HL-60 (cell line): Measurements from ENCODE around the gene PTF1A.

ENCODE experiments used
- DNase-seq, 2 experiments: peaks; one replicate each; pipeline ENCODE4 v3.0.0-alpha.2; 2010 to 2020; ENCODE audit warnings: low read depth in 1 of 2, low spot score in 1 of 2
- H3K27ac ChIP-seq: fragments of 250-450 bp; sonication (Bioruptor Pico); replicated peaks from 2 replicates; pipeline ENCODE4 v1.5.1; 2020; ENCODE audit warnings: mild to moderate bottlenecking, moderate library complexity
- H3K27me3 ChIP-seq: fragments of 250-450 bp; sonication (Bioruptor Pico); 2 replicates; pipeline ENCODE4 v1.5.1; 2021; ENCODE audit warnings: mild to moderate bottlenecking, moderate library complexity; ENCODE audit not compliant: insufficient read depth, poor library complexity, severe bottlenecking
- H3K4me3 ChIP-seq: replicated peaks from 2 replicates; pipeline ENCODE4 v1.5.1; 2011; ENCODE audit warnings: mild to moderate bottlenecking, control low read depth, low read length; ENCODE audit not compliant: insufficient read depth
- GABPA ChIP-seq: IDR thresholded peaks from 2 replicates; pipeline ENCODE4 v1.6.1; 2012; ENCODE audit warnings: low read depth
- POLR2AphosphoS5 ChIP-seq: IDR thresholded peaks from 2 replicates; pipeline ENCODE4 v1.6.1; 2012; ENCODE audit warnings: low read depth
- SPI1 ChIP-seq: IDR thresholded peaks from 2 replicates; pipeline ENCODE4 v1.6.1; 2012; ENCODE audit warnings: low read depth, mild to moderate bottlenecking, borderline replicate concordance
- TF ChIP-seq, protein P1 (sequence below): IDR thresholded peaks from 2 replicates; pipeline ENCODE4 v1.6.1; 2012; ENCODE audit warnings: low read depth; ENCODE audit not compliant: insufficient replicate concordance
- TF ChIP-seq, protein P2 (sequence below): IDR thresholded peaks from one replicate; pipeline ENCODE4 v1.5.1; 2011; ENCODE audit warnings: low read length, control low read depth, inconsistent platforms; ENCODE audit not compliant: insufficient read depth

The PTF1A gene

DNA sequence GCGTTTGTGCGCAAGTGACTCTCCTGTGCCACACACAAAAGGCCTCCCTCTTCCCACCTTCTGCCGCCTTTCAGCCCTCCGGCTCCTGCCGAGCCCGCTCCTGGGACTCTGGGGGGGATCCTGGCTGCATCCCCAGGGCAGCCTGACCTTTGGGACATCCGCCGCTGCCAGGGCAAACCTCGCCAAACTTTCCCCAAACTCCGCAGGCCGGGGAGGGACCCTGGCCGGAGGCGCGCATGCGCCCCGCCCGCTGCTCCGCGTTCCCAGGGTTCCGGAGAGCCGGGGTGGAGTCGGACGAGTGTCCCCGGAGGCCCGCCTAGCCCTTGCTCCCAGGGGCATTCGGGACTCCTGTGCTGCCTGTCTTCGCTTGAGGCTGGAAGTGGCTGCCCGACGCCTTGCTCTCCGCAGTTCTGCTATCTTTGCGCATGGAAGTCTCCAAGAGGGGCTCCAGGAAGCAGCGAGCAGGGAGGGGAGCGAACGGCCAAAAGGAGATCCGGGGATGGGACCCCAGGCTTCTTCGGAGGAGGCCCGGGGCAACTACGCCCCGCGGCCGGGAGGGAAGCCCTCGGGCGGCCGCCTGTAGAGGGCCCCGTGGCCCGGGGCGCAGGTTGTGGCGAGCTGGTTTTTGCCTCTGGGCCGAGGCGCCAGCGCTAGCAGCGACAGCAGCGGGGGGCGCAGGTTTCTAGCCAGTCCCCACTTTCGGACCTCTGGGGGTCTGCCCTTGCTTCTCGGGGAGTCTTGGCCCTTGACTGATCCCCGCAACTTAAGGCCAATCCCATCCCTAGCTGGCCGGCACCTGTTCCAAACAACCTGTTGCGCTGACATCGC lies 7.0 kb downstream of the PTF1A start:
- H3K27ac ChIP-seq: no peak overlapping the region
- DNase-seq: no peak
- no peak overlapping the region for H3K4me3 ChIP-seq
- TF ChIP-seq SPI1 (no peak), POLR2AphosphoS5 (no peak), GABPA (no peak)
- TF ChIP-seq, protein P1, sequence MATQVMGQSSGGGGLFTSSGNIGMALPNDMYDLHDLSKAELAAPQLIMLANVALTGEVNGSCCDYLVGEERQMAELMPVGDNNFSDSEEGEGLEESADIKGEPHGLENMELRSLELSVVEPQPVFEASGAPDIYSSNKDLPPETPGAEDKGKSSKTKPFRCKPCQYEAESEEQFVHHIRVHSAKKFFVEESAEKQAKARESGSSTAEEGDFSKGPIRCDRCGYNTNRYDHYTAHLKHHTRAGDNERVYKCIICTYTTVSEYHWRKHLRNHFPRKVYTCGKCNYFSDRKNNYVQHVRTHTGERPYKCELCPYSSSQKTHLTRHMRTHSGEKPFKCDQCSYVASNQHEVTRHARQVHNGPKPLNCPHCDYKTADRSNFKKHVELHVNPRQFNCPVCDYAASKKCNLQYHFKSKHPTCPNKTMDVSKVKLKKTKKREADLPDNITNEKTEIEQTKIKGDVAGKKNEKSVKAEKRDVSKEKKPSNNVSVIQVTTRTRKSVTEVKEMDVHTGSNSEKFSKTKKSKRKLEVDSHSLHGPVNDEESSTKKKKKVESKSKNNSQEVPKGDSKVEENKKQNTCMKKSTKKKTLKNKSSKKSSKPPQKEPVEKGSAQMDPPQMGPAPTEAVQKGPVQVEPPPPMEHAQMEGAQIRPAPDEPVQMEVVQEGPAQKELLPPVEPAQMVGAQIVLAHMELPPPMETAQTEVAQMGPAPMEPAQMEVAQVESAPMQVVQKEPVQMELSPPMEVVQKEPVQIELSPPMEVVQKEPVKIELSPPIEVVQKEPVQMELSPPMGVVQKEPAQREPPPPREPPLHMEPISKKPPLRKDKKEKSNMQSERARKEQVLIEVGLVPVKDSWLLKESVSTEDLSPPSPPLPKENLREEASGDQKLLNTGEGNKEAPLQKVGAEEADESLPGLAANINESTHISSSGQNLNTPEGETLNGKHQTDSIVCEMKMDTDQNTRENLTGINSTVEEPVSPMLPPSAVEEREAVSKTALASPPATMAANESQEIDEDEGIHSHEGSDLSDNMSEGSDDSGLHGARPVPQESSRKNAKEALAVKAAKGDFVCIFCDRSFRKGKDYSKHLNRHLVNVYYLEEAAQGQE: no peak
- TF ChIP-seq, protein P2, sequence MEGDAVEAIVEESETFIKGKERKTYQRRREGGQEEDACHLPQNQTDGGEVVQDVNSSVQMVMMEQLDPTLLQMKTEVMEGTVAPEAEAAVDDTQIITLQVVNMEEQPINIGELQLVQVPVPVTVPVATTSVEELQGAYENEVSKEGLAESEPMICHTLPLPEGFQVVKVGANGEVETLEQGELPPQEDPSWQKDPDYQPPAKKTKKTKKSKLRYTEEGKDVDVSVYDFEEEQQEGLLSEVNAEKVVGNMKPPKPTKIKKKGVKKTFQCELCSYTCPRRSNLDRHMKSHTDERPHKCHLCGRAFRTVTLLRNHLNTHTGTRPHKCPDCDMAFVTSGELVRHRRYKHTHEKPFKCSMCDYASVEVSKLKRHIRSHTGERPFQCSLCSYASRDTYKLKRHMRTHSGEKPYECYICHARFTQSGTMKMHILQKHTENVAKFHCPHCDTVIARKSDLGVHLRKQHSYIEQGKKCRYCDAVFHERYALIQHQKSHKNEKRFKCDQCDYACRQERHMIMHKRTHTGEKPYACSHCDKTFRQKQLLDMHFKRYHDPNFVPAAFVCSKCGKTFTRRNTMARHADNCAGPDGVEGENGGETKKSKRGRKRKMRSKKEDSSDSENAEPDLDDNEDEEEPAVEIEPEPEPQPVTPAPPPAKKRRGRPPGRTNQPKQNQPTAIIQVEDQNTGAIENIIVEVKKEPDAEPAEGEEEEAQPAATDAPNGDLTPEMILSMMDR: no peak
- no peaks in the 10 kb centered on the region for H3K27me3 ChIP-seq

DNA sequence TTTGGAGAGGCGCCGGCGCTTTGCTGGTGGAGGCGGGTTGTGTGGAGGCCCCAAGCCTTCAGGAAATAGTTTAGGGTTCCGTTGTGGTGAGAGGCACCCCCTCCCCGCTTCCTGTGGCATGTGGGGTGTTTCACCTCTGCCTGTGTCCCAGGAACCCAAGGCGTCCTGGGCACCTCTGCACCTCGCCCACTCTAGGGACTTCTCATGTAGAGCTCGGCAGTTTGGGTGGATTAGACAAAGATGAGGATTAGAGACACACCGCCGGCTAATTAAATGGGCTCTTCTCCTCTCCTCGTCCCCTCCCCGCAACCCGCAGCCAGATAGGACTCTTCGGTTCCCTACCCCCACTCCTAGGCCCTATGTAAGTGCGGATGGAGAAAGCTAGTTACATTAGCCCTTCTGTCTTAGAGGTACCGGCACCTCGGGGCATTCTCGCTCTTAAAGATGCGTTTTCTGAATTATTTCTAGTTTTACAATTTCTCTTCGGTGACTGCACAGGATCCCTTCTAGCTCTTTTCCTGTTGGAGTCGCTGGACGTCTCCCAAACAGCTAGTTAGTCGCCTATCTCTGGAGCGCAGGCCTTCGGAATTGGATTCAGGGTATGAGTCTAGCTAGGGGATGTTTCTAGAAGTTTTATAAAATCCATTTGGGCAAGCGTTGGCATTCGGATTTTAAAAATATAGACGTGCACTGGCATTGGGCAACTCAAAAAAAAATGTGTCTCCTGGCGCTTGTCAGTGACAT lies 7.8 kb downstream of the PTF1A start:
- Histone ChIP-seq H3K4me3 (no peak overlapping the region), H3K27ac (no peak overlapping the region), H3K27me3 (no peaks in the 10 kb centered on the region)
- DNase-seq: no peak
- TF ChIP-seq GABPA (no peak), POLR2AphosphoS5 (no peak), SPI1 (no peak)
- TF ChIP-seq, protein P2: no peak
- TF ChIP-seq, protein P1: no peak

DNA sequence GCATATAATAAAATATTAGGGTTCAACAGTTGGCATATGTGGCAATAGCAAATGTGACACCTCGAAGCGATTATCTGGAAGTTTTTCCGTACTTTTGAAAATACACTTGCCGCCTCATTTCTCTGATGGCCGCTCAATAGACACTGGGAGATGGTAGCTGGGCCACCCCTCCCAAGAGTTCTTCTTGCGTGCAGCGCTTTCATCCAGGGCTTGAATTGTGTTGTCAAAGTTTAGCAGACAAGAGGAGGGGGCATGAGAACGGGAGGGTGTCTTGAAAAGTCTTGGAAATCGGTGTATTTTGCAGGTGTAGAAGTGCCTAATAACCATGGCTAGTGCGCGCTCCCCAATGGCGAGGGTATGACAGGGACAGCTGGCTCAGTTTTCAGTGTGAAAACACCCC lies 8.5 kb downstream of the PTF1A start:
- no peak for DNase-seq
- Histone ChIP-seq H3K4me3 (no peak overlapping the region), H3K27me3 (no peaks in the 10 kb centered on the region), H3K27ac (no peak overlapping the region)
- TF ChIP-seq GABPA (no peak), SPI1 (no peak), POLR2AphosphoS5 (no peak)
- TF ChIP-seq, protein P2: no peak
- TF ChIP-seq, protein P1: no peak
